ENCODE measurements around the gene EIF2AK2.
"Not testable (repeated sequence)": the region's sequence is repeated elsewhere in the genome, so short reads cannot be mapped to it uniquely, and the experiment has no call there.

The EIF2AK2 gene

DNA sequence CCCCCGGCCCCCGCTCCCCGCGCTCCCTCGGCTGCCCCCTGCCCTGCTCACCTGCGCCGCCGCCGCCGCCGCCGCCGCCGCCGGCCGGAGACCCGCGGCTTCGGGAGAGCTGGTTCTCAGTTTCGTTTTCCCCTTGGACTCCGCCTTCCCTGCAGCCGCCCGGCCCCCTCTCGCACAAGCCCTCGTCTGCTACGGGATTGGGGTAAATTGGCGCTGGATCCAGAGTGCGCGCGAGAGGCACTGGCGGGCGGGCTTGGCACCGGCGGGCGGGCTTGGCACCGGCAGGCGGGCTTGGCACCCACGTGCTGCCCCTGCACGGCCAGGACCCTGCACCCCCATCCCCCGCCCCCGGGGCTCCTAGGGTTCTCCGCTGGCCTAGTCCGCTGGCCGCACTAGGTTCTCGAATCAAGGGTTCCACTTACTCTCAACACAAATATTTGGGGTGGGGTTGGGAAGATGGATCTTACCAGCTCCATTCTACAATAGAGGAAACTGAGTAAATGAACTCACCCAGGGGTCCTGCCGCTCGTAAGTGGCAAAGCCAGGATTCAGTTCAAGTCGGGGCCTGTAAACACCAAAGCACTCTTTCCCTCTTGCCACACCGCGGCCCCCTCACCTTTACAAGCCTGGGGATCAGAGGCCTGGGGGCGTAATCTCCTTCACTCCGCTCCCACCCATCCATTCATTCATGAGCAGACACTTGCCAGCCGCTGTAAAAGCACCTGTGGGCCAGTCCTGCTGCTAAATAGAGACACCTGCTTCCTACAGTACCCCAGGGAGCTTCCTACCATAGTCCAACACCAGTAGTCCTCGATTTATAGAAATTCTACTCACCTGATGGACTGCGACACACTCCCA lies at the start of gene EIF2AK2:
Gene EIF2AK2 (minus strand): TSS at position 124 of the 858 bp plus-strand sequence. CDS start 9,174 bp downstream, outside the sequence.
- TF ChIP-seq, protein P1, sequence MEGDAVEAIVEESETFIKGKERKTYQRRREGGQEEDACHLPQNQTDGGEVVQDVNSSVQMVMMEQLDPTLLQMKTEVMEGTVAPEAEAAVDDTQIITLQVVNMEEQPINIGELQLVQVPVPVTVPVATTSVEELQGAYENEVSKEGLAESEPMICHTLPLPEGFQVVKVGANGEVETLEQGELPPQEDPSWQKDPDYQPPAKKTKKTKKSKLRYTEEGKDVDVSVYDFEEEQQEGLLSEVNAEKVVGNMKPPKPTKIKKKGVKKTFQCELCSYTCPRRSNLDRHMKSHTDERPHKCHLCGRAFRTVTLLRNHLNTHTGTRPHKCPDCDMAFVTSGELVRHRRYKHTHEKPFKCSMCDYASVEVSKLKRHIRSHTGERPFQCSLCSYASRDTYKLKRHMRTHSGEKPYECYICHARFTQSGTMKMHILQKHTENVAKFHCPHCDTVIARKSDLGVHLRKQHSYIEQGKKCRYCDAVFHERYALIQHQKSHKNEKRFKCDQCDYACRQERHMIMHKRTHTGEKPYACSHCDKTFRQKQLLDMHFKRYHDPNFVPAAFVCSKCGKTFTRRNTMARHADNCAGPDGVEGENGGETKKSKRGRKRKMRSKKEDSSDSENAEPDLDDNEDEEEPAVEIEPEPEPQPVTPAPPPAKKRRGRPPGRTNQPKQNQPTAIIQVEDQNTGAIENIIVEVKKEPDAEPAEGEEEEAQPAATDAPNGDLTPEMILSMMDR (IDR thresholded peaks at IDR 0.05), result no peak
- Histone ChIP-seq H3K4me3 (peak within 1 kb of the TSS; percentile 81), H3K27ac (peak within 1 kb of the TSS; percentile 79 to 88)
- DNase-seq (ENCODE audit: low spot score), result peak; percentile 90

DNA sequence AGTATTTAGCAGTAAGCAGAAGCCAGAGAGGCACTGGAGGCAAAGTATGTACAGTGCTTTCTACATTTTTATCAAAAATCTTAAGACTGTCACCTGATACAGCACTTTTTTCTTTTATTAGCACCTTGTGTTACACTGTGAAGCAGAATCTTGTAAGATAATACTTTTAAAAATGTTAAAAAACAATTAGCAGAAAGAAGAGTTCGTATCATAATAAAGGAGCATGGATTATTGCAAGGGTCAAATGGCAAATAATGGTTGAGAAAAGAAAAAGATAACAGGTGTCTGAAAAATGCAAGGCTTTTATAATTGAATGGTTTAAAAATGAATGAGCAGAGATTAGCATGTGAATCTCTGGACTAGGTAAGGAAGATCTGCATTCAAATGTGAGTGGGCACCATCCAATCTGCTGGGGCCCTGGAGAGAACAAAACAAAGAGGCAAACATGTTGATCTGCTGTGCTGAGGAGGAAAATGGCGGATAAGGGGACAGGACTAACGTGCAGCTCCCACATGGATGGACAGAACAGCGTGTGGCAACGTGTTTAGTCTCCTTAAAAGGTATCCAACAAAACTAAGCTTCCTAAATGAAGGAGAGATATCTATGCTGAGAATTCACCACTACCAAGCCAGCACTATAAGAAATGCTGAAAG lies 49.0 kb upstream of the EIF2AK2 start:
- H3K27ac ChIP-seq, result no peak overlapping the region
- DNase-seq (ENCODE audit: low spot score), result no peak
- TF ChIP-seq, protein P1 (IDR thresholded peaks at IDR 0.05), result no peak
- H3K4me3 ChIP-seq, result no peak overlapping the region

DNA sequence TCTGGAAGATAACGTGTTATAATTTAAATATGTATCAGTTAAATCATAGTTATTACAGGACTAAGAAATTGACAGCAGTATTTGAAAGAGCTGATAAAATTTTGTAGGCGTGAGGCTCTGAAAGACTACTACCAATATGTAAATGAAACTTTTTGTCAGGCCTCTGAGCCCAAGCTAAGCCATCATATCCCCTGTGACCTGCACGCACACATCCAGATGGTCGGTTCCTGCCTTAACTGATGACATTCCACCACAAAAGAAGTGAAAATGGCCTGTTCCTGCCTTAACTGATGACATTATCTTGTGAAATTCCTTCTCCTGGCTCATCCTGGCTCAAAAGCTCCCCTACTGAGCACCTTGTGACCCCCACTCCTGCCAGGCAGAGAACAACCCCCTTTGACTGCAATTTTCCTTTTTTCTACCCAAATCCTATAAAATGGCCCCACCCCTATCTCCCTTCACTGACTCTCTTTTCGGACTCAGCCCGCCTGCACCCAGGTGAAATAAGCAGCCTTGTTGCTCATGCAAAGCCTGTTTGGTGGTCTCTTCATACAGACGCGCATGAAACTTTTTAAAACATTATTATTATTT lies 48.4 kb upstream of the EIF2AK2 start:
- DNase-seq (ENCODE audit: low spot score); H3K27ac ChIP-seq; H3K4me3 ChIP-seq: not testable (repeated sequence)

DNA sequence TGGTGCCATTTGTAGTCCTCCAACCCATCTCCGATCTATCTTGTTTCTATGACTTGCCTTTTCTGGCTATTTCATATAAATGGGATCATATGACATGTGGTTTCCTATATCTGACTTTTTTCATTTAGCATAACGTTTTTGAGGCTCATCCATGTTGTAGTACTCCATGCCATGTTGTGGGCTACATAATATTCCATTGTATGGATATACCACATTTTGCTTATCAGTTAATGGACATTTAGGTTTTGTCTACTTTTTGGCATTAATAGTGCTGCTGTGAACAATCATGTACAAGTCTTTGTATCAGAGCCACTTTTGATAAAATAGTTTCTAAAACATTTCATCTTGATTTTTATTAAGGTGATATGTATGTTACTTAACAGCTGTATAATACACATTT lies 46.9 kb upstream of the EIF2AK2 start:
- Histone ChIP-seq H3K4me3 (no peak overlapping the region), H3K27ac (no peak overlapping the region)
- no peak for DNase-seq (ENCODE audit: low spot score)
- TF ChIP-seq, protein P1 (IDR thresholded peaks at IDR 0.05), result no peak

DNA sequence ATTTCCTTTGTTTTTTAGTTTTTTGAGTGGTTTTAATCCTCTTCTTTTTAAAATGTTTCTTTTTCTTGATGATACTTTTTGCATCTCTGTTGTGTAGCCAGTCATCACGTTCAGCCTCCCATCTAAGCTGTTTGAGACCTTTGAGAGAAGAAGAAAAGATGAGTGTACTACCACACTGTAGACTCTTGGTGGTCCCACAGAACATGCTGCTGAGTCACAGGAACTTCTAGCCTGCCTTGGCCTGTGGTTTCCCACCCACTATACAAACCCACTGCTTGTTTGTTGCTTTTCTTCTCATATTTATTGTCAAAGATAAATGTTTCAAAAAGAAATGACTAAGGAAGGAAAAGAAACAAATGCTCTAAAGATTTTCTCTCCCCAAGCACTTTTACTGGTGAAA lies 45.0 kb upstream of the EIF2AK2 start:
- H3K4me3 ChIP-seq, result no peak overlapping the region
- no peak overlapping the region for H3K27ac ChIP-seq
- TF ChIP-seq, protein P1 (IDR thresholded peaks at IDR 0.05), result no peak
- DNase-seq (ENCODE audit: low spot score), result no peak

DNA sequence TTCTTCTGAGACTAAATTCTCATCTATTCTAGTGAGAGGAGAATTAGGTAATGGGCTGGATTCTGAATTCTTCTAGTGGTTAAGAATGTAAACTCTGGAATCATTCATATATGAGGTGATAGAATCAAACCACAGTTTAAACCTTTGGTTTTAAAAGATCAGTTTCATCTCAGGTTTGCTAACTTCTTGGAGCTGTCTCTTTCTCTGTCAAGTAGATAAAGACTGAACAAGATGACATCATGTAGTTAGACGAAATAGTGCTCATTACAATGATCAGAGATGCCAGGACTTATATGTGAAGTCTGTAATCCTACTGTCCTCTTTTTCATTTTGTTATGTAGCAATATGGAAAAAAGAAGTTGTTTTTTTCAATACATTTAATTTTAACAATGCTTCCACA lies 44.4 kb upstream of the EIF2AK2 start:
- H3K4me3 ChIP-seq, result no peak overlapping the region
- TF ChIP-seq, protein P1 (IDR thresholded peaks at IDR 0.05), result no peak
- DNase-seq (ENCODE audit: low spot score), result no peak
- H3K27ac ChIP-seq, result no peak overlapping the region

DNA sequence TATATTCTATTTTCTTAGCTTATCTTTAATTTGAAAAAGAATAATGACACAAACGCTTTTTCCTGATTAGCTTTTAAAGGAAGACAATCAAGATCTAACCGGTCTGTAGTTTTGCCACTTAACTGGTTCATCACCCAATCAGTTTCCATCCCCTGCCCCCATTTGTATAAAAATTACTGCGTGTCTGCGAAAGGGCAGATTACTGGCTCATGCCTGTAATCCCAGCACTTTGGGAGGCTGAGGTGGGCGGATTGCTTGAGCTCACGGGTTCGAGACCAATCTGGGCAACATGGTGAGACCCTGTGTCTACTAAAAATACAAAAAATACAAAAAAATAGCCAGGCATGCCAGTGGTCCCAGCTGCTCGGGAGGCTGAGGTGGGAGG lies 41.9 kb upstream of the EIF2AK2 start:
- TF ChIP-seq, protein P1 (IDR thresholded peaks at IDR 0.05), result no peak
- H3K4me3 ChIP-seq, result no peak overlapping the region
- no peak for DNase-seq (ENCODE audit: low spot score)
- H3K27ac ChIP-seq, result no peak overlapping the region
